Loucy (cell line): ENCODE measurements around the gene OR5C1.
"Not testable (repeated sequence)": the region's sequence is repeated elsewhere in the genome, so short reads cannot be mapped to it uniquely, and the experiment has no call there.

Experiments used
- CTCF ChIP-seq: fragments of 200-600 bp; sonication (generic); conservative IDR thresholded peaks from 2 replicates; pipeline ENCODE4 v1.5.1; 2014; ENCODE audit warnings: mild to moderate bottlenecking, antibody characterized with exemption, low read length
- EZH2phosphoT487 ChIP-seq: fragments of 200-600 bp; IDR thresholded peaks from 2 replicates; pipeline ENCODE4 v1.6.1; 2018; ENCODE audit warnings: antibody characterized with exemption, mild to moderate bottlenecking, moderate library complexity, borderline replicate concordance

- not testable (repeated sequence) for TF ChIP-seq CTCF, EZH2phosphoT487
These were observed 49.7 kb downstream of the OR5C1 start for GRCh38 chr9:122838441-122838840.
